ENCODE measurements around the gene PNMA8A. TPM values are rescaled to one million over a fixed set of nuclear protein-coding genes. Genes with fewer than 3 reads are reported as not detected.

PNMA8A gene
- total and polyA plus RNA-seq, 2 donors (not counting 1 experiment from before 2014, with no cell fraction given): not detected

DNA sequence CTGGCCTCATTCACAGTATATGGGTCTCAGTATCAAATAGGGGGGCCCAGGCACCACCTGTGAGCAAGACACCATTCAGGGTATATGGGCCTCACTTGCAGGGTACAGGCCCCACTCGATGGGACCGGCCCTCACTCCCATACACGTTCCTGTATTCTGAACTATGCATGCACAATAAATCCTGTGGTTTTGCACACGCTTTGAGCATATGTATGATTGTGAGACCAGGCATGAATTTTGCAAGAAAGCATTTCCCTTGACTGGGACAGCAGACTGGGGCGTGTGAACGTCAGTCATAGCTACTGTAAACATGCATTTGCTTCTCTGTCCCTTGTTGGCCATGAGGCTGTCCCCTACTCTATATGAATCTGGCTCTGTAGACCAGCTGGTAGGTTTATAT, 24.9 kb upstream of the PNMA8A start:
- intact Hi-C loops (cut with micrococcal nuclease): no loop called here
- Mint-ChIP-seq H3K4me1 (peaks cover 19% of the 10 kb centered on the region), H3K27me3 (peaks cover 43% of the 10 kb centered on the region), H3K4me3 (no peak overlapping the region), H3K27ac (no peak overlapping the region), H3K9me3 (ENCODE audit: insufficient read depth) (no peaks in the 10 kb centered on the region)
- no peak overlapping the region for H2AFZ ChIP-seq (ENCODE audit: insufficient read depth, low read depth, low read length, poor library complexity, severe bottlenecking)
- ChIA-PET CTCF (no interaction called here), POLR2A (no interaction called here)
- H3K79me2 ChIP-seq (ENCODE audit: control insufficient read depth, insufficient read depth, low read length): no peaks in the 10 kb centered on the region
- H4K20me1 ChIP-seq (ENCODE audit: control insufficient read depth, insufficient read depth, low read length, poor library complexity, severe bottlenecking): no peaks in the 10 kb centered on the region
- H3K4me2 ChIP-seq (replicated peaks; ENCODE audit: low read depth, low read length, poor library complexity, severe bottlenecking): no peak overlapping the region
- H3K27ac ChIP-seq (ENCODE audit: low read length in 2 of 2): no peak overlapping the region
- WGBS (ENCODE audit: insufficient coverage): 94% methylated on average over 6 of the region's 6 CpGs
- no peak overlapping the region for H3K9ac ChIP-seq (ENCODE audit: low read length)
- TF ChIP-seq EZH2 (IDR thresholded peaks at IDR 0.05; ENCODE audit: borderline replicate concordance, insufficient read depth, low read depth, low read length, poor library complexity, severe bottlenecking): no peak
- TF ChIP-seq, protein P1, sequence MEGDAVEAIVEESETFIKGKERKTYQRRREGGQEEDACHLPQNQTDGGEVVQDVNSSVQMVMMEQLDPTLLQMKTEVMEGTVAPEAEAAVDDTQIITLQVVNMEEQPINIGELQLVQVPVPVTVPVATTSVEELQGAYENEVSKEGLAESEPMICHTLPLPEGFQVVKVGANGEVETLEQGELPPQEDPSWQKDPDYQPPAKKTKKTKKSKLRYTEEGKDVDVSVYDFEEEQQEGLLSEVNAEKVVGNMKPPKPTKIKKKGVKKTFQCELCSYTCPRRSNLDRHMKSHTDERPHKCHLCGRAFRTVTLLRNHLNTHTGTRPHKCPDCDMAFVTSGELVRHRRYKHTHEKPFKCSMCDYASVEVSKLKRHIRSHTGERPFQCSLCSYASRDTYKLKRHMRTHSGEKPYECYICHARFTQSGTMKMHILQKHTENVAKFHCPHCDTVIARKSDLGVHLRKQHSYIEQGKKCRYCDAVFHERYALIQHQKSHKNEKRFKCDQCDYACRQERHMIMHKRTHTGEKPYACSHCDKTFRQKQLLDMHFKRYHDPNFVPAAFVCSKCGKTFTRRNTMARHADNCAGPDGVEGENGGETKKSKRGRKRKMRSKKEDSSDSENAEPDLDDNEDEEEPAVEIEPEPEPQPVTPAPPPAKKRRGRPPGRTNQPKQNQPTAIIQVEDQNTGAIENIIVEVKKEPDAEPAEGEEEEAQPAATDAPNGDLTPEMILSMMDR (IDR thresholded peaks at IDR 0.05): no peak
- H3K4me3 ChIP-seq (ENCODE audit: control extremely low read depth in 1 of 5, extremely low read depth in 1 of 5, insufficient read depth in 1 of 5, low read depth in 2 of 5, low read length in 4 of 5): no peak overlapping the region
- no peaks in the 10 kb centered on the region for H3K36me3 ChIP-seq (replicated peaks in 1 of 2; ENCODE audit: control extremely low read depth in 1 of 2, control insufficient read depth in 1 of 2, extremely low read depth in 1 of 2, insufficient read depth in 2 of 2, low read length in 1 of 2)
- no peak for DNase-seq
- peaks cover 0 to 49% (median 26%) of the 10 kb centered on the region in 4 experiments for H3K27me3 ChIP-seq (replicated peaks in 1 of 4; ENCODE audit: control extremely low read depth in 1 of 4, control insufficient read depth in 3 of 4, insufficient read depth in 4 of 4, low read length in 3 of 4)
- H3K4me1 ChIP-seq (ENCODE audit: control insufficient read depth in 2 of 2, insufficient read depth in 2 of 2, low read length in 2 of 2): peaks cover 25 to 38% of the 10 kb centered on the region in 2 donors
- ATAC-seq (ENCODE audit: low read depth): no peak
- peaks cover 0 to 7% (median 0%) of the 10 kb centered on the region in 3 donors for H3K9me3 ChIP-seq (ENCODE audit: control extremely low read depth in 1 of 3, control insufficient read depth in 2 of 3, insufficient read depth in 1 of 3, low read length in 2 of 3)

DNA sequence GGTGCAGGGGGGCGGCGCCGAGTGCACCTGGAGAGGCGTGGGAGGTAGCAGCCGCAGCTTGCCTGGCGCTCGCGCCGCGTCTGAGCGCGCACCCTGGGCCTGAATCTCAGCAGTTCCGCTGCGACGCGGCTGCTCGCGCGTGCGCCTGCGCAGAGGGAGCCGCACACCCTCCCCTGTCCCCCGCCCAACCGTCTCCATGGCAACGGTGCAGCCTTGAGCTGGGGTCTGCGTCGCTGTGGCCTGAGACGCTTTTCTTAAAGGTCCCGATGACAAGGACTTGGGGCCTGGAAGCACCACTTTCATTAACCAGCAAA, 24.4 kb upstream of the PNMA8A start, which contains the start of gene PNMA8B:
Gene PNMA8B (minus strand): TSS at position 82 of the 314 bp plus-strand sequence. CDS start 402 bp downstream, outside the sequence.
- H3K27ac Mint-ChIP-seq: no peak within 1 kb of the TSS
- Histone ChIP-seq H3K9me3 (ENCODE audit: control extremely low read depth in 1 of 3, control insufficient read depth in 2 of 3, insufficient read depth in 1 of 3, low read length in 2 of 3) (peaks cover 0 to 13% (median 0%) of the 10 kb centered on the region in 3 donors), H2AFZ (ENCODE audit: insufficient read depth, low read depth, low read length, poor library complexity, severe bottlenecking) (no peak within 1 kb of the TSS), H3K79me2 (ENCODE audit: control insufficient read depth, insufficient read depth, low read length) (no peaks in the 10 kb centered on the region), H4K20me1 (ENCODE audit: control insufficient read depth, insufficient read depth, low read length, poor library complexity, severe bottlenecking) (no peaks in the 10 kb centered on the region), H3K27ac (ENCODE audit: low read length in 2 of 2) (no peak within 1 kb of the TSS), H3K4me2 (replicated peaks; ENCODE audit: low read depth, low read length, poor library complexity, severe bottlenecking) (peak within 1 kb of the TSS; percentile 73), H3K4me1 (ENCODE audit: control insufficient read depth in 2 of 2, insufficient read depth in 2 of 2, low read length in 2 of 2) (peaks cover 25 to 42% of the 10 kb centered on the region in 2 donors), H3K36me3 (replicated peaks in 1 of 2; ENCODE audit: control extremely low read depth in 1 of 2, control insufficient read depth in 1 of 2, extremely low read depth in 1 of 2, insufficient read depth in 2 of 2, low read length in 1 of 2) (no peaks in the 10 kb centered on the region), H3K4me3 (ENCODE audit: control extremely low read depth in 1 of 5, extremely low read depth in 1 of 5, insufficient read depth in 1 of 5, low read depth in 2 of 5, low read length in 4 of 5) (no peak within 1 kb of the TSS), H3K9ac (ENCODE audit: low read length) (no peak within 1 kb of the TSS), H3K27me3 (replicated peaks in 1 of 4; ENCODE audit: control extremely low read depth in 1 of 4, control insufficient read depth in 3 of 4, insufficient read depth in 4 of 4, low read length in 3 of 4) (peaks cover 0 to 55% (median 29%) of the 10 kb centered on the region in 4 experiments)
- CTCF ChIA-PET: no interaction called here
- 22% methylated on average over 29 of the region's 29 CpGs for WGBS (ENCODE audit: insufficient coverage)
- H3K4me1 Mint-ChIP-seq: peaks cover 21% of the 10 kb centered on the region
- TF ChIP-seq, protein P1 (IDR thresholded peaks at IDR 0.05): no peak
- TF ChIP-seq EZH2 (IDR thresholded peaks at IDR 0.05; ENCODE audit: borderline replicate concordance, insufficient read depth, low read depth, low read length, poor library complexity, severe bottlenecking): no peak
- H3K27me3 Mint-ChIP-seq: peaks cover 47% of the 10 kb centered on the region
- H3K9me3 Mint-ChIP-seq (ENCODE audit: insufficient read depth): no peaks in the 10 kb centered on the region
- POLR2A ChIA-PET: no interaction called here
- intact Hi-C loops (cut with micrococcal nuclease): no loop called here
- DNase-seq: peak; percentile 36
- ATAC-seq (ENCODE audit: low read depth): no peak
- peak within 1 kb of the TSS; percentile 64 for H3K4me3 Mint-ChIP-seq

Measured in B cell (primary cell).